OCI-LY1 (cell line): ENCODE measurements around the gene VIPR2.

Experiments
- CTCF ChIP-seq: fragments of 200-600 bp; sonication (generic), shearing (Covaris generic); IDR thresholded peaks from 2 replicates; pipeline ENCODE4 v1.5.1; 2017; ENCODE audit warnings: mild to moderate bottlenecking, antibody characterized with exemption, low read length, moderate library complexity, mixed read lengths
- EZH2 ChIP-seq: fragments of 200-600 bp; sonication (generic), shearing (Covaris generic); IDR thresholded peaks from 2 replicates; pipeline ENCODE4 v1.8.0; 2017; ENCODE audit warnings: borderline replicate concordance, mixed run types, mild to moderate bottlenecking, antibody characterized with exemption, low read length, moderate library complexity, mixed read lengths

DNA sequence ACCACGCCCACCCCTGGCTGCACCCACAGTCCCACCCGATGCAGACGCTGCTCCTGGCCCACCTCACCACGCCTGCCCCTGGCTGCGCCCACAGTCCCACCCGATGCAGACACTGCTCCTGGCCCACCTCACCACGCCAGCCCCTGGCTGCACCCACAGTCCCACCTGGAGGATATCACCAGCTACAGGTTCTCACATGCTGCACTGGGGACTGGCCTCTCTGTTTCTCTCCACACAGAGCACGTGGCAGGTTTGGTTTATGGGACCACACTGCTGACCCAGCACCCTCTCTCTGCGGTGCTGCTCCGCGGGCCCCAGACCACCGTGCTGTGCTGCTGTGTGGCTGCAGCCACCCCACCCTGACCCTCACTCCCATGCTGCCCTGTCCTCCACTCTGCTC, 120.9 kb downstream of the VIPR2 start:
- TF ChIP-seq CTCF = no peak
- no peak for TF ChIP-seq EZH2
